HepG2 (cell line): ENCODE measurements around the gene COPS4. TPM values are rescaled to one million over a fixed set of nuclear protein-coding genes. Genes with fewer than 3 reads are reported as not detected.
"Not testable (repeated sequence)": the region's sequence is repeated elsewhere in the genome, so short reads cannot be mapped to it uniquely, and the experiment has no call there.

Experiments used
- ATAC-seq: fragments of 200-7000 bp; cut with Tn5 transposase; 3 replicates; pipeline ENCODE4 v1.9.1; 2020; ENCODE audit warnings: mild to moderate bottlenecking, moderate library complexity
- BruUV-seq: library from RNA; stranded (reverse); fragments of 400-500 nt; replicated peaks from 2 replicates; lab custom pipeline; 2021; lab: Mats Ljungman, UMichigan
- CTCF ChIA-PET: fragments of 300-600 bp; formaldehyde crosslinking; extraction: SDS; loops from one replicate; lab custom pipeline; 2021; ENCODE audit warnings: low total read pairs, inconsistent platforms, low intra/inter-chr PET ratio; lab: Yijun Ruan, JAX
- POLR2A ChIA-PET: fragments of 350-600 bp; sonication (Branson Sonifier 250); formaldehyde crosslinking; loops from one replicate; lab custom pipeline; 2020; ENCODE audit warnings: antibody characterized with exemption, inconsistent platforms; lab: Yijun Ruan, JAX
- DNase-seq: peaks from one replicate; pipeline ENCODE4 v3.0.0-alpha.2; 2015; ENCODE audit warnings: low spot score
- FAIRE-seq: peaks from 3 replicates; lab custom pipeline; 2011; peaks lifted over from hg19 to GRCh38; lab: Jason Lieb, UNC
- H2AFZ ChIP-seq: one replicate; pipeline ENCODE4 v1.6.1; 2011; ENCODE audit warnings: low read length, inconsistent platforms
- H3K27ac ChIP-seq: fragments of 300-600 bp; 3 replicates; pipeline ENCODE4 v1.8.0; 2011; ENCODE audit warnings: mixed run types, mild to moderate bottlenecking, mixed read lengths, low read length, inconsistent platforms; ENCODE audit not compliant: insufficient read depth; ENCODE audit errors: extremely low read length
- H3K27me3 ChIP-seq, 2 experiments: fragments of 200-600 bp in 1 of 2; 2 replicates in 1 of 2; 3 replicates in 1 of 2; pipeline versions ENCODE4 v1.6.0 to v1.8.0; 2011; ENCODE audit warnings: low read length in 2 of 2, mild to moderate bottlenecking in 2 of 2, moderate library complexity in 2 of 2, inconsistent platforms in 1 of 2; ENCODE audit not compliant: insufficient read depth in 2 of 2, control insufficient read depth in 1 of 2
- H3K36me3 ChIP-seq, 2 experiments: fragments of 200-600 bp in 1 of 2; replicated peaks in 1 of 2; 2 replicates in 1 of 2; 3 replicates in 1 of 2; pipeline versions ENCODE4 v1.5.1 to v1.8.0; 2011; ENCODE audit warnings: low read length in 2 of 2, inconsistent platforms in 1 of 2; ENCODE audit not compliant: insufficient read depth in 2 of 2, control insufficient read depth in 1 of 2
- H3K4me1 ChIP-seq: 2 replicates; pipeline ENCODE4 v1.5.1; 2012; ENCODE audit warnings: low read length, inconsistent platforms; ENCODE audit not compliant: insufficient read depth
- H3K4me2 ChIP-seq: 2 replicates; pipeline ENCODE4 v1.6.0; 2011; ENCODE audit warnings: low read depth, low read length, inconsistent platforms
- H3K4me3 ChIP-seq, 3 experiments: fragments of 200-600 bp in 1 of 3; sonication (generic), shearing (Covaris generic) in 1 of 3; replicated peaks in 1 of 3; 2 replicates each; pipeline ENCODE4 v1.5.1; 2011 to 2016; ENCODE audit warnings: low read length in 3 of 3, inconsistent platforms in 2 of 3, low read depth in 2 of 3, mild to moderate bottlenecking in 2 of 3, control low read depth in 1 of 3, mixed read lengths in 1 of 3; ENCODE audit not compliant: insufficient read depth in 1 of 3
- H3K79me2 ChIP-seq: one replicate; pipeline ENCODE4 v1.6.1; 2011; ENCODE audit warnings: low read length, inconsistent platforms; ENCODE audit not compliant: insufficient read depth
- H3K9ac ChIP-seq: 2 replicates; pipeline ENCODE4 v1.6.0; 2011; ENCODE audit warnings: mild to moderate bottlenecking, low read depth, low read length, inconsistent platforms; ENCODE audit not compliant: insufficient read depth
- H3K9me3 ChIP-seq: 2 replicates; pipeline ENCODE4 v1.5.1; 2012; ENCODE audit warnings: mild to moderate bottlenecking, low read length
- H4K20me1 ChIP-seq: 2 replicates; pipeline ENCODE4 v1.6.0; 2011; ENCODE audit warnings: inconsistent platforms, mild to moderate bottlenecking, low read length, moderate library complexity; ENCODE audit not compliant: insufficient read depth
- CBX5 ChIP-seq: sonication (generic); formaldehyde crosslinking; IDR thresholded peaks from 2 replicates; pipeline ENCODE4 v1.4.0; 2020; ENCODE audit warnings: missing genetic modification reagents, borderline replicate concordance
- GLI4 ChIP-seq: sonication (generic); formaldehyde crosslinking; IDR thresholded peaks from 2 replicates; pipeline ENCODE4 v1.5.1; 2020; ENCODE audit warnings: missing genetic modification reagents, mild to moderate bottlenecking, moderate library complexity, borderline replicate concordance
- KDM5A ChIP-seq: fragments of 200-600 bp; sonication (generic); IDR thresholded peaks from 2 replicates; pipeline ENCODE4 v1.7.0; 2018; ENCODE audit warnings: antibody characterized with exemption, mild to moderate bottlenecking, low read length, borderline replicate concordance
- MTF1 ChIP-seq: sonication (generic); formaldehyde crosslinking; IDR thresholded peaks from 2 replicates; pipeline ENCODE4 v1.5.0; 2020; ENCODE audit warnings: missing genetic modification reagents
- RCOR2 ChIP-seq: IDR thresholded peaks from 2 replicates; pipeline ENCODE4 v1.6.1; 2016; ENCODE audit warnings: missing biosample characterization, missing genetic modification reagents
- THAP11 ChIP-seq: IDR thresholded peaks from 2 replicates; pipeline ENCODE4 v1.6.1; 2016; ENCODE audit warnings: missing biosample characterization, missing genetic modification reagents
- THAP7 ChIP-seq: sonication (generic); formaldehyde crosslinking; IDR thresholded peaks from 2 replicates; pipeline ENCODE4 v1.8.1; 2023; ENCODE audit warnings: mild to moderate bottlenecking, missing genetic modification reagents
- ZNF234 ChIP-seq: sonication (generic); formaldehyde crosslinking; conservative IDR thresholded peaks from 2 replicates; pipeline ENCODE4 v1.5.1; 2020; ENCODE audit warnings: mild to moderate bottlenecking, missing genetic modification reagents
- ZNF816 ChIP-seq: sonication (generic); formaldehyde crosslinking; IDR thresholded peaks from 2 replicates; pipeline ENCODE4 v1.8.0; 2022; ENCODE audit warnings: missing genetic modification reagents, mild to moderate bottlenecking, borderline replicate concordance
- WGBS: methylation state at CpG from one replicate; pipeline ENCODE4 v1.1.6; 2017; ENCODE audit warnings: low lambda C conversion rate; 5-methylcytosine and 5-hydroxymethylcytosine counted together
- in situ Hi-C: cut with HindIII; loops from 2 replicates; pipeline ENCODE4 v1.10.0; 2017; ENCODE audit warnings: low pct_unique_long_range_greater_than_20kb; ENCODE audit not compliant: extremely low pct_ligation_motif_present
- intact Hi-C: fragments of 100-400 bp; cut with micrococcal nuclease; formaldehyde crosslinking; loops from one replicate; pipeline ENCODE4 v1.10.0; 2022; ENCODE audit not compliant: unreplicated experiment
- polyA plus RNA-seq, 8 experiments: library from polyadenylated mRNA; depleted of rRNA in 3 of 8; stranded (reverse) in 7 of 8; unstranded in 1 of 8; fragments of >200 nt; fragmentation: Illumina TruSeq in 4 of 8; extraction: Trizol in 4 of 8; gene quantifications; 2 replicates each; pipeline versions ENCODE4 v1.2.1 to v1.2.3, GENCODE V29; 2011 to 2016; ENCODE audit warnings: low read depth in 4 of 8, missing spikeins in 1 of 8, mixed read lengths in 1 of 8; ENCODE audit not compliant: insufficient read depth in 1 of 8
- total RNA-seq, 5 experiments: library from RNA; depleted of rRNA; stranded (reverse); fragments of >200 nt; fragmentation: Illumina TruSeq; extraction: Trizol; gene quantifications; 2 replicates each; pipeline ENCODE4 v1.2.3, GENCODE V29; 2016; ENCODE audit warnings: low read depth in 1 of 5

The COPS4 gene
- total and polyA plus RNA-seq, 2 of the 13 experiments (the other 11 are each of a cell fraction or from before 2014, with no cell fraction given): 28.8 to 52.5 TPM

- no peaks in the 10 kb centered on the region for H3K79me2 ChIP-seq
- H3K36me3 ChIP-seq: no peaks in the 10 kb centered on the region
- no TSS peak for BruUV-seq
- H3K4me1 ChIP-seq: peaks cover 15% of the 10 kb centered on the region; the same call in 1 of the 2 replicates
- FAIRE-seq (no peak), DNase-seq (no peak), ATAC-seq (no peak)
- in situ Hi-C loops (no loop called here), intact Hi-C loops (no loop called here)
- WGBS: 47% methylated on average over 2 of the region's 2 CpGs
- no peak overlapping the region for H3K9ac ChIP-seq
- POLR2A ChIA-PET: no interaction called here
- H3K27ac ChIP-seq: no peak overlapping the region
- no peaks in the 10 kb centered on the region; a peak in 1 of 5 replicates for H3K27me3 ChIP-seq
- H3K4me3 ChIP-seq: no peak overlapping the region
- CTCF ChIA-PET: no interaction called here
- TF ChIP-seq CBX5 (CRISPR knock-in tag): no peak
- no peak for TF ChIP-seq GLI4 (CRISPR knock-in tag)
- TF ChIP-seq THAP11: no peak
- no peak for TF ChIP-seq KDM5A
- TF ChIP-seq ZNF234 (CRISPR knock-in tag): no peak
- TF ChIP-seq THAP7 (CRISPR knock-in tag): no peak
- TF ChIP-seq ZNF816 (CRISPR knock-in tag): no peak
- no peak for TF ChIP-seq MTF1 (CRISPR knock-in tag)
- TF ChIP-seq RCOR2 (CRISPR knock-in tag): no peak
- H2AFZ ChIP-seq: no peak overlapping the region
- no peaks in the 10 kb centered on the region for H4K20me1 ChIP-seq
- no peak overlapping the region for H3K4me2 ChIP-seq
- H3K9me3 ChIP-seq: peaks cover 19% of the 10 kb centered on the region
Observed at GRCh38 chr4:83022724-83023450, 12.1 kb upstream of the COPS4 start.

GRCh38 chr4:83023599-83023998, 11.4 kb upstream of the COPS4 start:
- H3K27ac ChIP-seq, FAIRE-seq, BruUV-seq, CTCF ChIA-PET, H3K79me2 ChIP-seq, in situ Hi-C loops, POLR2A ChIA-PET, H3K27me3 ChIP-seq, DNase-seq, H3K4me2 ChIP-seq, H3K4me3 ChIP-seq, intact Hi-C loops, H3K9ac ChIP-seq, H4K20me1 ChIP-seq, H2AFZ ChIP-seq, H3K36me3 ChIP-seq, ATAC-seq: not testable (repeated sequence)
- Histone ChIP-seq H3K9me3 (peaks cover 19% of the 10 kb centered on the region), H3K4me1 (peaks cover 15% of the 10 kb centered on the region; the same call in 1 of the 2 replicates)
- WGBS: 55% methylated on average over 1 of the region's 1 CpG
